Midbrain (tissue), 1 donor: ENCODE results near the gene IQGAP3.
A peak's percentile ranks its signal among the peaks of the same experiment; 100 is the strongest.
"Not testable (repeated sequence)": the region's sequence is repeated elsewhere in the genome, so short reads cannot be mapped to it uniquely, and the experiment has no call there.

Source experiments
- DNase-seq: peaks from one replicate; lab custom pipeline; 2025; lab: John Stamatoyannopoulos, UW

IQGAP3 gene

DNA sequence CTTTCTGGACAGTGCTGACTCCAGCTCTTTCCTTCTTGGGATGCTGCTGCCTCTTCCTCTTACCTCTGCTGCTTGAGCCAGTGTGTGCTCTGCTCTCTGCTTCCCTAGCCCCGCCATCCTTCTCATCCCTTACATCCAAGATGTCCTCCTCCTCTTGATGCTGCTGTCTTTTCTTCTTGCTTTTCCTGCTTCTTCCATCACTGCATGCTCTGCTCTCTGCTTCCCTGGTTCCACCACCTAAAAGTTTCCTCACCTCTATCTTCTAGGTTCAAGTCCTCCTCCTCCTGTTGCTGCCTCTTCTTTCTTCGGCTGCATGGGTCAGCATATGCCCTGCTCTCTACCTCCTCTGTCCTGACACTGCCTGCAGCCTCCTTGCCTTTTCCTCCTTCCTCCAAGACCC lies 22.7 kb upstream of the IQGAP3 start:
- no peak for DNase-seq

DNA sequence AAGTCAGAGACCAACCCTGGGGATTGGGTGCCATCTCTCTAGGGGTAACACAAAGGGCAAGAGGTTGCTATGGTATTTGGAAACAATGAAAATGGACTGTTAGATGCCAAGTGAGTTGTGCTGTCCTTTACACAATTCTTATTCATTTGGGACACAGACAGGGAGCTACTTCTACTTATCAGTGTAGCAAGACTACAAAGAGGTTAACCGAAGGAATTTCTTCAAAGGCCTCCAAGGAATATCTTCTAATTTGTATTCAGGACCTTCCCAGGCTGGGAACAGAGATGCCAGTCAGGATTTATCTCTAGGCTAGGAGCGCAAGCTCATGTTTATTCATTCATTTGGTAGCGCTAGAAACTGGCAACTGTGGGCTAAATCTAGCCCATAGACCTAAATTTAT lies 21.8 kb upstream of the IQGAP3 start:
- DNase-seq = peak; percentile 13

DNA sequence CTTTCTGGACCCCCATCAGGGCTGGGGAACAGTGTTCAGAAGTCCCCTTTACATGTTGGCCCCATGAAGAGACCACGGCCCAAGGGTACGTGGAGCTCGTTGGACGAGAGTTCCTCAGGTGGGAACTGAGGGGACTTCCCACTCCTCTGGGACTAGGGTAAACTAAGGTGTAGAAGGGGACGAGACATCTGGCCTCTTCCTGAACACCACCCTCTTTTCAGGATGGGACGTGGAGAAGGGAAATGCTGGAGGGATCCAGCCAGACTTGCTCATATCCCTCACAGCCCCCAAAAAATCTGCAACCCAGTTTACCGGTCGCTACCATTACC lies 21.3 kb upstream of the IQGAP3 start:
- no peak for DNase-seq

DNA sequence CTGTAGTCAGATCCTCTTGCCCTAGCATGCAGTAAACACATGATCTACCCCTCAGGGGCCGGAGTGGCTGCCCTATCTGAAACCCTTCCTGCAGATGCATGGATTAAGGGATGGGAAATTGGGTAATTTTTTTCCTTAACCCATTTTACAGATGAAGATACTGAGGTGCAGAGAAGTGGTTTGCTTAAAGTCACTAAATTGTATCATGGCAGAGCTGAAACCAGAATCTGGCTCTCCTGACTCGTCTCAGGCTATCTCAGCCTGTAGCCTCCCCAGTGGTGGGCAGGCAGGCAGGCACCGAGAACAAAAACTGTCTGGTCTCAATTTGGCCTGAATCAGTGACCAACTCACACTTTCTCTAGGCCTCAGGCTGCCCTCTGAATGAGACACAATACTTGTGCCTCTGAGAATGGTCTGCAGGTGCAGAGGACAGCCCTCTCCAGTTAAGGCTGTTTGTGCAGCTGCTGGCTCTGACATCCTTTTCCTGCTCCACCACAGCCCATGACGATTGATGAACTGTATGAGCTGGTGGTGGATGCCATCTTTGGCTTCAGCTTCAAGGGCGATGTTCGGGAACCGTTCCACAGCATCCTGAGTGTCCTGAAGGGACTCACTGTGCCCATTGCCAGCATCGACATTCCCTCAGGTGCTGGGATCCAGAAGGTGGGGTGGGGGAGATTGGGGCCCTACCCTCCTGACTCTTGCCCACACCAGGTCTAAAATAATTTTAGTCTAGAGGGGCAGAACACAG lies 20.7 kb upstream of the IQGAP3 start:
- no peak for DNase-seq

DNA sequence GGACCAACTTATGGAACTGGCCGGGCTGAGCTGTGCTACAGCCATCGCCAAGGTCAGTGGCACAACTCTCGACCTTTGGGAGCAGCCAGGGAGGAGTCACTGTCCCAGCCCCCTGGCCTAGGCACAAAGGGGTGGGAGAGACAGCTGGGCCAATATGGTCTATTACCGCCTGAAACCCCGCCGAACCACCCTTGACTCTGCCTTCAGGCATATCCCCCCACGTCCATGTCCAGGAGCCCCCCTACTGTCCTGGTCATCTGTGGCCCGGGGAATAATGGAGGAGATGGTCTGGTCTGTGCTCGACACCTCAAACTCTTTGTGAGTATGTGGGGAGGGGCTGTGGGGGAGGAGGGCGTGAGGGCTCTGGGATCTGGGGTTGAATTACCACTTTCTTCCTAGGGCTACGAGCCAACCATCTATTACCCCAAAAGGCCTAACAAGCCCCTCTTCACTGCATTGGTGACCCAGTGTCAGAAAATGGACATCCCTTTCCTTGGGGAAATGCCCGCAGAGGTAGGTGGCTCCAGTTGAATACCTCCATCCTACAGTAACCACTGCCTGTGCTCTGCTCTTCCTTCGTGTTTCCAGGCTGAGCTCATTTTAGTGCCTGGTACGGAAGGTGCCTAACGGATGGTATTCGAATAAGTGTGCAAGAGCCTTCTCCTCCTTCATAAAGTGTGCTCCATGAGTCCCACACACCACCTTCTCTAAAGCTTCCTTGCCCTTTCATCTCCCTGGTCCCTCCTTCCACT lies 20.0 kb upstream of the IQGAP3 start:
- DNase-seq = no peak

DNA sequence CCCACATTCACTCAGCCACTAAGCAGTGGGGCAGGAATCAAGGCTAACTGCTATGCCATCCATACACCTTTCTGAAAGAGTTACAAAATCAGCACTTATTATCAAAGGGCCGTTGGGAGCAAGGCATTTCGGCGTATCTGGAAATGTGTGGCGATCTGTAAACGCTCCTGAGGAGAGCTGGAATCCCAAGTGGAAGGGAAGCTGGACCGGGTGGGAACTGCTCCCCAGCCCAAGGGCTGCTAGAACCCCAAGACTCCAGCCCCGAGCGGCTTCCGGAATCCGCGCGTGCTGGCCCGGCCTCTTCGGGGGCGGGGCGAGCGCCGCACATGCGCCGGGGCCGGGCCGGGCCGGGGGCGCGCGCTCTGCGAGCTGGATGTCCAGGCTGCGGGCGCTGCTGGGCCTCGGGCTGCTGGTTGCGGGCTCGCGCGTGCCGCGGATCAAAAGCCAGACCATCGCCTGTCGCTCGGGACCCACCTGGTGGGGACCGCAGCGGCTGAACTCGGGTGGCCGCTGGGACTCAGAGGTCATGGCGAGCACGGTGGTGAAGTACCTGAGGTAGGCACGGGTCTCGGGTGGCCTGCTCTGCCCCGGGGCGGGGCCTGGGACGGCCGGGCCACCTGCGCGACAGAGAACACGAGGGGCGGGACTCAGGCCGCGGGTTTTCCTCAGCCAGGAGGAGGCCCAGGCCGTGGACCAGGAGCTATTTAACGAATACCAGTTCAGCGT lies 19.2 kb upstream of the IQGAP3 start, which contains the start of gene NAXE:
TSS of gene NAXE (plus strand) at position 345 of the 726 bp plus-strand sequence. CDS start at position 374, 29 bp downstream.
- DNase-seq = peak; percentile 73

DNA sequence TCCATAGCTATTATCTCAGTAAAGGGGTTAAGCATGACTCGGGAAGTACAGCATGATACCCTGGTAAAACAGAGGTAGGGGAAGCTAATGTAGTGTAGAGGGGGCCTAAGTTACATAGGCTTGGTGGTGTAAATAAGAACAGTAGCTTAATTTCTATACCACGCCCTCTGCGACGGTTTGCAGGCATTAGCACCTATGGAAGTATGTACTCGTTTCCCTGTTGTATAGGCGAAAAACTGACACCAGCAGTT lies 18.7 kb upstream of the IQGAP3 start:
- DNase-seq = no peak

DNA sequence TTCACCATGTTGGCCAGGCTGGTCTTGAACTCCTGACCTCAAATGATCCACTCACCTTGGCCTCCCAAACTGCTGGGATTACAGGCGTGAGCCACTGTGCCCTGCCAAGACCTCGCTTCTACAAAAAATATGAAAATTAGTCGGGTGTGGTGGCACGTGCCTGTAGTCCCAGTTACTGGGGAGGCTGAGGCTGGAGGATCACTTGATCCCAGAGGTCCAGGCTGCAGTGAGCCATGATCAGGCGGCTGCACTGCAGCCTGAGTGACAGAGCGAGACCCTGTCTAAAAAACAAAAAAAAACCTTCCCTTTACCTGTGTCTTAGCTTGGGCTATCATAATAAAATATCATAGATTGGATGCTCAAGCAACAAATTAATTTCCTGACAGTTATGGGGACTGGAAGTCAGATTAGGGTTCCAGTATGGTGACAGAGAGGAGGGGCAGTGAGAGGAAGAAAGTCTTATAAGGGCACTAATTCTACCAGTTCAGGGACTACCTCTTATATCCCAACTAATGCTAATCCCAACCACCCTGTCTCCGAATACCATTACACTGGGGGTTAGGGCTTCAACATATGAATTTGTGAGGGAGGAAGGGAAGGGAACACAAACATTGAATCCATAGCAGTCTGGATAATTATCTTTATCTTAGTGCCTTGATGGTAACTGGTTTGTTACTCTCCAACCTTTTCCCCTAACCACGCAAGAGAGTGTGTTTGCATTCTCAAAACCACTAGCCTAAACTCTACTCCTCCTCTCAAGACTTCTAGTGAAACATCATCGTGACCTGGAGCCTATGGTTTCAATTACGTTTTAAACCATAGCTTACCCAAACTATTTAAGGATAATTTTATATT lies 18.2 kb upstream of the IQGAP3 start:
- no peak for DNase-seq

DNA sequence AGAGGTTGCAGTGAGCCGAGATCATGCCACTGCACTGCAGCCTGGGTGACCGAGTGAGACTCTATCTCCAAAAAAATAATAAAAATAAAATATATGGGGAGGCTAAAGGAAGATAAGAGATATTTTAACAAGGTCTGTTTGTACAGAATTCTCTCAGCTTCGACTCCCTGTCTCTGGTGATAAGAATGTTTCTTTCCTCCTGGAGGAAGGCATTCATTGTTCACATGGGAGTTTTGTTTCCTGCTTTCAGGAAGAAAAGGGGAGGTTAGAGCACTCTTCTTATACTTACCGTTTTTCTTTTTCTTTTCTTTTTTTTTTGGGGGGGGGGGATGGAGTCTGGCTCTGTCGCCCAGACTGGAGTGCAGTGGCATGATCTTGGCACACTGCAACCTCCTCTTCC lies 17.2 kb upstream of the IQGAP3 start:
- no peak for DNase-seq

DNA sequence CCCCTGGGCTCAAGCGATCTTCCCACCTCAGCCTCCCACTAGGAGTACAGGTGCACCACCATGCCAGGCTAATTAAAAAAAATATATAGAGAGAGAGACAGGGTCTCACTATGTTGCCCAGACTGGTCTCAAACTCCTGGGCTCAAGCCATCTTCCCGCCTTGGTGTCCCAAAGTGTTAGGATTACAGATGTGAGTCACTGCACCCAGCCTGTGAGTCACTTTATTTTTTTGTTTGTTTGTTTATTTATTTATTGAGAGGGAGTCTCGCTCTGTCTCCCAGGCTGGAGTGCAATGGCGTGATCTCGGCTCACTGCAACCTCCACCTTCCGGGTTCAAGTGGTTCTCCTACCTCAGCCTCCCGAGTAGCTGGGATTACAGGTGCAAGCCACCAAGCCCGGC lies 15.6 kb upstream of the IQGAP3 start:
- not testable (repeated sequence) for DNase-seq

DNA sequence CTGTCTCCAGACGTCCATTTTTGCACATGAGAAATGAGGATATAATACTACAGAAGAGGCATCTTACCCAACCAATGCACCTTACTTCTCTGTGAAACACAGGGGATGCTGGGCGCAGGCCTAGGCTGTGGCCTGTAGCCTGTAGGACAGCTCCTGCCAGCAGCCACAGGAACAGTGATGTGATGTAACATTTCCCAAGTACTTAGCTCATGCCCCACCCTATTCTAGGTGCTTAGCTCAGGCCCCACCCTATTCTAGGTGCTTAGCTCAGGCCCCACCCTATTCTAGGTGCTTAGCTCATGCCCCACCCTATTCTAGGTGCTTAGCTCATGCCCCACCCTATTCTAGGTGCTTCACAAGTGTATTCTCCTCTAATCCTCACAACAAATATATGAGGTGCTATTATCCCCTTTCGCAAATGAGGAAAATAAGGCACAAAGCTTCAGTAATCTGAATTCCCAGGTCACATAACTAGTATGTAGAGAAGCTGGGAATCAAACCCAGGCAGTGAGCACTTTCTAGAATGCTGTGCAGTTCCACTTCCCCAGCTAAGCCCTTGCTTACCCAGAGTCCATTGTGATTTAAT lies 14.6 kb upstream of the IQGAP3 start:
- DNase-seq = no peak

DNA sequence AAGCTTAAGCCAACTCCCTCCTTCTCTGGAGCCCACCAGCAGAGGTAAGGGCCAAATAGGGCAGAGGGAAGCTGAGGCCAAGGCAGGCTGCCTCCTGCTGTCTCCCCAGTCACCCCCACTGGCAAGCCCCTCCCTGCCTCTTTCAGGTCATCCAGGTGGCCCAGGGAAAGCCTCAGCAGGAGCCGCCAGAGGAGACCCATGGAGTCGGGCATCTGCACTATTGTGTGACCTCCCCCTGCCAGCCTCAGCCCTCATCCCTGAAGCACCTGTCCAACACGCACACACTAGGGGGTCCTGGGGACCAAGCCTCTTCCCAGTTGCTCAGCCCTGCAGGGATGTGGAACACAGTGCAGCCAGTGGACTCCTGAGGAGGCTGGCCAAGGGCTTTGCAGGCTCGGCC lies 14.0 kb upstream of the IQGAP3 start:
- DNase-seq = no peak

DNA sequence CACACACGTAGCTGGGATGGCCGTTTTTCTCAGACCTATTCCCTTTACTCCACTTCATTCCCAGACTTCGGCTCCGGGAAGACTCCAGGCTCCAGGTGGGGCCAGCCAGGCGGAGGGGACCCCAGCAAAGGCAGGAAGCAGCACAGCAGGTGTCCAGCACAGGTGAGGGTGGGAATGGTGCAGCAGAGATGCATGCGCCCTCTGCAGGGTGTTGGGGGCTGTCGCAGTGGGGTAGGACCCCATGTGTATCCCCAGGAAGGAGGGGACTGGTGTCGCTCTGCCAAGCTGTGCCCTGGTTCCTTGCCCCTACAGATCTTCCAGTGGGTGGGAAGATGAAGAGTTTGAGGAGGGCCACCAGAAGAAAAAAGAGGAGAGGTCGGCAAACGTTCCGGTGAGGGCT lies 12.4 kb upstream of the IQGAP3 start:
- DNase-seq = no peak

DNA sequence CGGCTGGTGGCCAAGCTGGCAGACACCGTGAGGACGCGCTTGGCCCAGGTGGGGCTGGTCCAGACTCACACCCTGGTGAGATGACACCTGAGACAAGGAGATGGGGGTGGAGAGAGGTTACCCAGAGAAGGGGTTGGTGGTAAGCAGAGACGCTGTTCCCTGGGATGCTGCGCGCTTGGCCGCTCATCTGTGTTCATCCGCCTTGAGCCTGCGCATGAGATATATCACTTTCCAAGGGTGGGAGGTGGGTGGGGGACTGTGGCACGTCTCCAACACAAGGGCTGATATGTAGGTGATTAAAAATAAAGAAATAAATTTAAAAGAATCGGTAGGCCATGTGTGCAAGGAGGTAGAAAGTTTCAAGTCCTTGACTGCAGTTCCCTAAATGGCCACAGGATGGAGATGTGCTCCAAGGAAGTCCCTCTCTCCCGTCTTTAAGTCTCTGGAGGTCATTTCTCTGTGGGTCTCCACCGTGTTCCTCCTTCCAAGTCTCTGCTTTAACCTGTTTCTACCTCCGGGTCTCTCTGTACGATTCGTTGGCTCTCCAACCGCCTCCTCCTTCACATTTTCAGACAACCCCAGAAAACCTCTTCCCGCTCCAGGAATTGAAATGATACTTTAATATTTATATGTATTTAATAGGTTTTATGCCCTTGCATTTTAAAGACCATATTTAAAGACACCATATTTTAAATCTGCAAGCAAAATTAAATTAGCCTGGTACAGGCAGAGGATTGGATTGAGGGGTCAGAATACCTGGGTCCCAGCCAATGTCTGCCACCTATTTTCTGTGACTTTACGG lies 11.7 kb upstream of the IQGAP3 start:
- DNase-seq = peak; percentile 78

DNA sequence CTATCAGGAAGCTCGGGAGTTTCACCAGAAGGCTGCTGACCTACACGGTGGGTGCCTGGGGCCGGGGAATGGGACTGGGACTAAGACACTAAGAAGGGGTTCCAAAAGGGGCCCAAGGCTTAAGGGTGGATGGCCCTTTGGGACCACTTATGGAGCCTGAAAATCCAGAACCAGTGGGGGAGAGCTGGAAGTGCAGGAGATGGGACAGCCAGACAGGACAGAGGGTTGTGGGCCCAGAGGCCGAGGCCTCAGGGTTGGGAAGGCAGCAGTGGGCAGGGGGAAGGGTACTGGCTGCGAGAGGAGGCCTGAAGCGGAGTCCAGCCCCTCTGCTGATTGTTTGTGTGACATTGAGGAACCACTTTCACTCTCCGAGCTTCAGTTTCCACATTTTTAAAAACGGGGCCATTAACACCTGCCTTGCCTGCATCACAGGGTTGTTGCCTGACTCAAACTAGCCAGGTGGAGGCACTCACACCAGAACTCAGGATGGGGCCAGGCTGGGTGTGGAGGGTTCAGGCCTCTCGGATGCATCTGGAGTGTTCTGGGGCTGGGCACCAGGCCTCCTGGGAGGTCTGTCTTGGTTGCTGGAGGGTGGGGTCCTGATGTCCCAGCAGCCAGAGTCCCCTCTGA lies 10.1 kb upstream of the IQGAP3 start:
- no peak for DNase-seq

DNA sequence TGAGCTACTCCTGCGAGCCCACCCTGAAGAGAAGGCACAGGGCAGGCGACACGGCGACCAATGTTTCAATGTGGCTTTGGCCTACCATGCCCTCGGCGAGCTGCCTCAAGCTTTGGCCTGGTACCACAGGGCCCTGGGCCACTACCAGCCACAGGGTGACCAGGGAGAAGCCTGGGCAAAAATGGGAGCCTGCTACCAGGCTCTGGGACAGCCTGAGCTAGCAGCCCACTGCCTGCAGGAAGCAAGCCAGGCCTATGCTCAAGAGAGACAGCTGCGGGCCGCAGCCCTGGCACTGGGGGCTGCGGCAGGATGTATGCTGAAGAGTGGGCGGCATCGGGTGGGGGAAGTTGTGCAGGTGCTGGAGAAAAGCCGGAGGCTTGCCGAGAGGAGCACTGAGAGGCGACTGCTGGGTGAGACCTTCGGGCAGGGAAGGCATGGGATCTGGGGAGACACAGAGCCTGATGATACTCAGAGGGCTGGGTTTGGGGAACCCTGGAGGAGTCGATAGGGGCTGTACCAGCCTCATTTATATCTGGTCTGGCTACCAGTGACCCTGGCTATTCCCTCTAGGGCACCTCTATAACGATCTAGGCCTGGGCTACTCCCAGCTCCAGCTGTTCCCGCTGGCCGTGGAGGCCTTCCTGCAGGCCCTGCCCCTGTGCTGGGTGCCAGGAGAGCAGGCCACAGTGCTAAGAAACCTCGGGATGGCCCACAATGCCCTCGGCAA lies 9.5 kb upstream of the IQGAP3 start:
- no peak for DNase-seq

DNA sequence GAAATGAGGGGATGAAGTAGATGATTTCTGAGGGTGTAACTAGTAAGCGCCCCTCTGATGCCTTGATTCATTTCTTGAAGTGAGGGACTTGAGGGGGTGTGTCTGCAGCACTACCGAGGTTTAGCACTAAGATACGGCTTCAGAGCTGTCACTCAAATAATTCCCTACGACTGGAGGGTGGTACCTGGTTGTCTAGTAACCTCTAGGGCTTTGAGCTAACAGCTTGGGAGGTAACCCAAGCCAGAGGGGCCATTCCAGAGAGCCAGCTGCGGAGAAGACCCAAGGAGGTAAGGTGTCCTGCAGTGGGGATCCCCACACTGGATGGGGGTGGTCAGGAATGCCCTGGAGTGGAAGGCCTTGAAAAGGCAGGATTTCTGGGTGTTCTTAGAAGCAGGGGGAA lies 7.1 kb upstream of the IQGAP3 start, which contains the start of gene TTC24:
TSS of gene TTC24 (plus strand) at position 252 of the 400 bp plus-strand sequence. CDS start 1,642 bp downstream, outside the sequence.
- DNase-seq = no peak

DNA sequence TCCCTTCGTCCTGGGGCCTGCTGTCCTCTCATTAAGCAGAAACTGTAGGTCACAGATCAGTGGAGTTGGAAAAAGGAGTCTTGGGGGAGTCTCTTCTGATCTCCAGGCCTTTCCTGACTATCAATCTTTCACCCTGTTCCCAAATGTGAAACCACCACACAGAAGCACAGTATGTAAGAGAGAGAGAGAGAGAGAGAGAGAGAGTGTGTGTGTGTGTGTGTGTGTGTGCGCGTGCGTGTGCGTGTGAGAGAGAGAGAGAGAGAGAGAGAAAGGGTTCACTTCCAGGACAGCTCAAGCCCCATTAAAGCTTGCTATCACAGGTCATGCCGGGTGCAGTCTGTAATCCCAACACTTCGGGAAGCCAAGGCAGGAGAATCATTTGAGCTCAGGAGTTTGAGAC lies 5.7 kb upstream of the IQGAP3 start:
- DNase-seq = no peak

DNA sequence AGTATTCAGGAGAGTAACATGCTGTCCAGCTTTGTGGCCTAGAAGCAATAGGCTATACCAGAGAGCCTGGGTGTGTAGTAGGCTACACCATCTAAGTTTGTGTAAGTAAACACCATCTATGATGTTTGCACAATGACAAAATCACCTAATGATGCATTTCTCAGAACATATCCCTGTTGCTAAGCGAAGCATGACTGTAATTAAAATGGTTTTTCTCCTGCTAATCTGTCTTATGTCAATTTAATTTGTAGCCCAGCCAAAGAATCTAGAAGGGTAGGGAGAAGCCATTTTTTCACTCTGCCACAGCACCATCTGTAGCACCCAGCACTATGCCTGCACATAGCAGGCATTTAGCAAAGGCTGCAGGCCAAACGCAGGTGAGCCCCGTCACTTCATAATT lies 5.2 kb upstream of the IQGAP3 start:
- DNase-seq = no peak
